Inflammatory macrophage treated with lipopolysaccharide for 1 hour (primary cell): ENCODE measurements around the gene CLEC1A.
A peak's percentile ranks its signal among the peaks of the same experiment; 100 is the strongest.

ENCODE experiments used
- DNase-seq, 2 donors: peaks; one replicate each; pipeline ENCODE4 v3.0.0-alpha.2; 2020 to 2022

The CLEC1A gene

DNA sequence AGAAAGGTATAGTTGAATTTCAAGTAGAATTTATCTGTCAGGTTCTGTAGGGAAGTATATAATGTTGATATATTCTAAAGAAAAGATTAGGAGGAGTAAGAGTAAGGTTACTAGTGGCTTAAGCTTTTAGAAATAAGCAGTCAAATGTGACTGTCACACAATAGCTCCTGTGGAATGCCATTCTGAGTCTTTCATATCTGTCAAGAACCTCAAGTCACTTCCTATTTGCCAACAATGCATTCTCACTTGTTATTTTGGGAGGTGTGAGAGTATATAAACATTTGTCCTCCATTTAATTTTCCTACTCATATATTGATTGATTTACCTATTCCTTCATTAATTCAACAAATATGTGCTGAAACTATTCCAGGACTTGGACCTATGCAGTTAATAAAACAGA, 56.6 kb downstream of the CLEC1A start:
- no peak for DNase-seq

DNA sequence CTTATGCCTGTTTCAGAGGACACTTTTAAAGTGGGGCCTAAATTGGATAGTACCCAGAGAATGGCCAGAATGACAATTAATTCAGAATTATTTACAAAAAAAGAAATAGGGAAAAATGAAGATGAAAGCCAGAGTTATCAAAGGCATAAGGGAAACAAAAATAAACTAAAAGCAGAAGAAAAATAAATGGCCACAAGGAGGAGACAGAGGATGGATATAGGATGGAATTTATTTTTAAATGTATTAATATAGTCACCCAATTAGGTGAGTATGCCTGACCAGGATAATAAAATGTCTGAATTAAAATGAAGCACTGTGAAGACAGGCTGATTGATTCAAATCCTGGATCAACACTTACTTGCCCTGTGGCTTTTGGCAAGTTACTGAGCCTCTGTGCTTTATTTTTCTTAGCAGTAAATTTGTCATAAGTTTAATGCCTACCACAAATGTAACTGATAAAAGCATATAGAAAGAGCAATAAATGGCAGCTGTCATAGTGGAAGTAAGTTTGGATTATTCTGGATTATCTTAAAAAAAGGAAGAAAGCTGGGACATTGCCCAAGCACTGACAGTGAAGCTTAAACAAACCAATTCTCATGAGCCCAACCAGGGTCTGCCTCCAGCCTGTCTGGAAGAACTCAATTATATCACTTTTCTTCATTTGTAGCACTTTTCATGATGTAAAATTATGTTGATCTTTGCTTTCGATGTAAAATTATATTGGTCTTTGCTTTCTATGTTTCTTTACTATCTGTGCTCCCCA, 64.8 kb downstream of the CLEC1A start:
- DNase-seq, result peak; percentile 26 to 83

DNA sequence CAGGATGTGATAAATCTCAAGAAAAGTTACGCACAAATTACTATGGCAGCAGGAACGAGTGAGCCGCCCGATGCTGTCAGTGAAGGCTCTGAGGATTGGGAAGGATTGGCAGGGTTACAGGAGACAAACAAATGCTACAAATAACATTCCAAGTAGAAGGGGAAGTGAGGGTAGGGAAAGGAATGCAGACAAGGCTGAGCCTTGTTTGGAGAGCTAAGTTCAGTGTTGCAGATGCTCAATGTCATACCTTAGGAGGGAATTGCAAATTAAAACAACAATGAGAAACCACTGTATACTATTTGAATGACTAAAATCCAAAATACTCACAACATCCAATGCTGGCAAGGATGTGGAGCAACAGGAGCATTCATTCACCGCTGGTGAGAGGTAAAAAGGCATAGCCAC, 67.0 kb downstream of the CLEC1A start:
- DNase-seq, result no peak

DNA sequence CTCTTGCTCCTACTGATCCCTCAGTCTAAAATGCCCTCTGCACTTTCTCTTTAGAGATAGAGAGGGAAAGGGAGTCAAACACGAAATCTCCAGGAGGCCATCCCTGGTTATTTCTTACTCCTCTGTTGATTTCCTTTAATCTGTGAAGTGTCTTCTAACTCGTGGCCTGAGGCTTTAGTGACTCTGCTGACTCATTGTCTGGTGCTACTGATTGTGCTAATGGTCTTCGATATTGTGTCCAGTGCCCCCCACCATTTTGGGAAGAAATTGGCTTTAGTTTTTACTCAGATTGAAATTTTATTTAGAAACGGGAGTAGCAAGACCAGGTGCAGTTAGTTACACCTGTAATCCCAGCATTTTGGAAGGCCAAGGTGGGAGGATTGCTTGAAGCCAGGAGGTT, 67.5 kb downstream of the CLEC1A start:
- peak in 1 of 2 donors; percentile 38 for DNase-seq

DNA sequence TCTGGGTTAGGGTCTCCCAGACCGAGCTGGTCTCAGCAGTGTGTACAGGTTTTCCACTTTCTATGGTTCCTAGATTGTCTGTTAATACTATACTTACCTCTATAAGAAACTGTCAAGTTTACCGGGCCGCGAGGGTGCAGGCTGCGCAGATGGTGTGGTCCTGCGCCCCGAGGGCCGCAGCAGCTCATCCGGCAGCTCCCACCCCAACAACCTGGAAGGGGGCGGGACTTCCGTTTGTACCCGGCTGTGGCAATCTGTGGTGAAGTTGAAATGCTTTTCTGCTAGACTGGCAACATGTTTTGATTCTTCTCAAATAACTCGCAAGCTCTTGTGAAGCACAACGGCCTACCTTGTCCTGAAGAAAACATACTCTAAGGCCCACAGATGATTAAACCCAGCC, 68.3 kb downstream of the CLEC1A start, which contains the start of gene CLEC9A:
Gene CLEC9A (plus strand): TSS at position 237 of the 400 bp plus-strand sequence. CDS start 22,006 bp downstream, outside the sequence.
- no peak for DNase-seq

DNA sequence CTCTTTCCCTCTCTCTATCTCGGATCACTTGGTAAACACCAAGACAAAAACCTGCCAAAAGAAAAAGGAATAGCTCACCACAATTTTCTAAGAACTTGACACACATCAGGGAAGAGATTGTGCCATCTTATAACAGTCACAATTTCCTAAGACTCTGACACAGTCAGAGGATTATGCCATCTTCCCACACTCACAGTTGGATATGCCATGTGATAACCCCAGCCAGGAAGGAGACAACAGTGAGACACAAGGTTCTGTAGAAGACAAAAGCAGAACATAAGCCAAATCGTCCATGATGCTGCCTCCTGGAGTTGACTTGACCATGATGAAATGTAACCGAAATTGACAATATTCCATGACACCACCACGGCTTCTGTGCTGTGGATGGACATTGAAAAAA, 71.1 kb downstream of the CLEC1A start:
- peak; percentile 94 to 98 for DNase-seq

DNA sequence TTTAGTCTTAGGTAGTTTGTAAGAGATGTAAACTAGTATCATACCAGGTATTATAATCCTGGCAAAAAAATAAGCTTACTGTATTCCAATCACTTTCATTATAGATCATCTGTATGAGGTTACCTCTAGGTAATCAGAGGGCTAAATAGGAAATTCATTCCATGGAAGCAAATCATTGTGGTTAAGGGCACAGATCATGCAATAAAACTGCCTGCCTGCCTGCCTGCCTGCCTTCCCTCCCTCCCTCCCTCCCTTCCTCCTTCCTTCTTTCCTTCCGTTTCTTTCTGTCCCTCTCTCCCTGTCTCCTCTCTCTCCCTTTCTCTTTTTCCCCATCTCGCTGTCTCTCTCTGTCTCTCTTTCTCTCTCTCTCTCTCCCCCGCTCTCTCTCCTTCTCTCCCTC, 71.5 kb downstream of the CLEC1A start:
- no peak for DNase-seq

DNA sequence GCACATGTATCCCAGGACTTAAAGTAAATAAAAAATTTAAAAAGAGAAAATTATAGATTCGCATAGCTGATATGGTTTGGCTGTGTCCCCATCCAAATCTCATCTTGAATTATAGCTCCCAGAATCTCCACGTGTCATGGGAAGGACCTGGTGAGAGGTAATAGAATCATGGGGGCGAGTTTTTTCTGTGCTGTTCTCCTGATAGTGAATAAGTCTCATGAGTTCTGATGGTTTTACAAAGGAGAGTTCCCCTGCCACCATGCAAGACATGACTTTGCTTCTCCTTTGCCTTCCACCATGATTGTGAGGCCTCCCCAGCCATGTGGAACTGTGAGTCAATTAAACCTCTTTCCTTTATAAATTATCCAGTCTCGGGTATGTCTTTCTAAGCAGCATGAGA, 72.1 kb downstream of the CLEC1A start:
- peak in 1 of 2 donors; percentile 52 for DNase-seq

DNA sequence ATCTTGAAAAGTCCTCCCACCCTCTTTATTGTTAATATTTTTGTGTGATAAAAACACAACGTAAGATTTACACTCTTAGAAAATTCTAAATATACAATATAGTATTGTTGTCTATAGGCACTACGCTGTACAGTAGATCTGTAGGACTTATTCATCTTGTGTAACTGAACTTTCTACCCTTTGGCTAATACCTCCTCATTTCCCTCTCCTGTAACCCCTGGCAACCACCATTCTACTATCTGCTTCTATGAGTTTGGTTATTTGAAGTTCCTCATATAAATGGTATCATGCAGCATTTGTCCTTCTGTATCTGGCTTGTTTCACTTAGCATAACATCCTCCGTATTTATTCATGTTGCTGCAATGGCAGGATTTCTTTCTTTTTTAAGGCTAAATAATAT, 73.5 kb downstream of the CLEC1A start:
- DNase-seq, result peak; percentile 29 to 32

DNA sequence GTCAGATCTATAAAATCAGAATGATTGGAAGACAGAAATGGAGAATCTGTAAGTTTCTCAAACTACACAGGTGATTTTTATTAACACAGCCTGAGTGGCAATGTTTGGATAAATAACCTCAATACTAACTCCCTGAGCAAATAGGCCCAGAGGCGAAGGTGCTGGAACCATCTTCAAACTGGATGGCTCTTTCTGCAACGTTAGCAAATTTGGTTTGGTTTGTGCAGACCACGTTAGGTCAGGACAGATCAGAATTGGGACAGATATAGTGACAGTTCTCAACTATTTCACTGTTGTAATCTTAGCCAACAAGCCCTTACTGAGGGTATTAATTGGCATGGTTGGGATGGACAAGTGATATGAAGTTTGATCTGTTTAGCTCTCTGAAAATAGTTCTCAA, 77.4 kb downstream of the CLEC1A start:
- no peak for DNase-seq
